ENCODE data around the gene HLA-DPB1.

Gene HLA-DPB1

GRCh38 chr6:33078919-33079521 is 3.2 kb downstream of the HLA-DPB1 start:
- no peak for DNase-seq (ENCODE audit: low read depth)
- TF ChIP-seq, protein P1, sequence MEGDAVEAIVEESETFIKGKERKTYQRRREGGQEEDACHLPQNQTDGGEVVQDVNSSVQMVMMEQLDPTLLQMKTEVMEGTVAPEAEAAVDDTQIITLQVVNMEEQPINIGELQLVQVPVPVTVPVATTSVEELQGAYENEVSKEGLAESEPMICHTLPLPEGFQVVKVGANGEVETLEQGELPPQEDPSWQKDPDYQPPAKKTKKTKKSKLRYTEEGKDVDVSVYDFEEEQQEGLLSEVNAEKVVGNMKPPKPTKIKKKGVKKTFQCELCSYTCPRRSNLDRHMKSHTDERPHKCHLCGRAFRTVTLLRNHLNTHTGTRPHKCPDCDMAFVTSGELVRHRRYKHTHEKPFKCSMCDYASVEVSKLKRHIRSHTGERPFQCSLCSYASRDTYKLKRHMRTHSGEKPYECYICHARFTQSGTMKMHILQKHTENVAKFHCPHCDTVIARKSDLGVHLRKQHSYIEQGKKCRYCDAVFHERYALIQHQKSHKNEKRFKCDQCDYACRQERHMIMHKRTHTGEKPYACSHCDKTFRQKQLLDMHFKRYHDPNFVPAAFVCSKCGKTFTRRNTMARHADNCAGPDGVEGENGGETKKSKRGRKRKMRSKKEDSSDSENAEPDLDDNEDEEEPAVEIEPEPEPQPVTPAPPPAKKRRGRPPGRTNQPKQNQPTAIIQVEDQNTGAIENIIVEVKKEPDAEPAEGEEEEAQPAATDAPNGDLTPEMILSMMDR (IDR thresholded peaks at IDR 0.05; ENCODE audit: control insufficient read depth, extremely low read depth, insufficient read depth), result no peak
- H3K4me3 ChIP-seq (ENCODE audit: low read depth, low read length), result no peak overlapping the region

GRCh38 chr6:33079580-33079979 is 3.8 kb downstream of the HLA-DPB1 start:
- DNase-seq (ENCODE audit: low read depth), result no peak
- H3K4me3 ChIP-seq (ENCODE audit: low read depth, low read length), result no peak overlapping the region
- TF ChIP-seq, protein P1 (IDR thresholded peaks at IDR 0.05; ENCODE audit: control insufficient read depth, extremely low read depth, insufficient read depth), result no peak

GRCh38 chr6:33080127-33081089 is 4.6 kb downstream of the HLA-DPB1 start:
- DNase-seq (ENCODE audit: low read depth), result no peak
- TF ChIP-seq, protein P1 (IDR thresholded peaks at IDR 0.05; ENCODE audit: control insufficient read depth, extremely low read depth, insufficient read depth), result no peak
- H3K4me3 ChIP-seq (ENCODE audit: low read depth, low read length), result no peak overlapping the region

- H3K4me3 ChIP-seq (ENCODE audit: low read depth, low read length), result no peak overlapping the region
- TF ChIP-seq, protein P1 (IDR thresholded peaks at IDR 0.05; ENCODE audit: control insufficient read depth, extremely low read depth, insufficient read depth), result no peak
- no peak for DNase-seq (ENCODE audit: low read depth)
Measured at GRCh38 chr6:33081098-33081824, 5.5 kb downstream of the HLA-DPB1 start.

GRCh38 chr6:33082702-33083101 is 6.9 kb downstream of the HLA-DPB1 start:
- TF ChIP-seq, protein P1 (IDR thresholded peaks at IDR 0.05; ENCODE audit: control insufficient read depth, extremely low read depth, insufficient read depth), result peak; percentile 32
- no peak for DNase-seq (ENCODE audit: low read depth)
- H3K4me3 ChIP-seq (ENCODE audit: low read depth, low read length), result no peak overlapping the region

- DNase-seq (ENCODE audit: low read depth), result no peak
- TF ChIP-seq, protein P1 (IDR thresholded peaks at IDR 0.05; ENCODE audit: control insufficient read depth, extremely low read depth, insufficient read depth), result no peak
- no peak overlapping the region for H3K4me3 ChIP-seq (ENCODE audit: low read depth, low read length)
Measured at GRCh38 chr6:33085627-33086026, 9.8 kb downstream of the HLA-DPB1 start.

Data from LNCaP clone FGC (cell line).